Calu3 (cell line): ENCODE measurements around the gene SGSM2. TPM values are rescaled to one million over a fixed set of nuclear protein-coding genes. Genes with fewer than 3 reads are reported as not detected.

Experiments
- BruUV-seq: library from RNA; stranded (reverse); fragments of 400-500 nt; replicated peaks from 2 replicates; lab custom pipeline; 2021; lab: Mats Ljungman, UMichigan
- CTCF ChIA-PET: fragments of 300-600 bp; sonication (Branson Sonifier 250); formaldehyde crosslinking; loops from one replicate; lab custom pipeline; 2022; ENCODE audit warnings: antibody characterized with exemption; lab: Charles Lee
- DNase-seq: peaks from one replicate; pipeline ENCODE4 v3.0.0; 2022
- H3K27ac Mint-ChIP-seq: one replicate; pipeline ENCODE4 v1.8.0; 2022; ENCODE audit warnings: mixed read lengths; ENCODE audit not compliant: unreplicated experiment
- H3K27me3 Mint-ChIP-seq: one replicate; pipeline ENCODE4 v1.8.0; 2022; ENCODE audit warnings: mixed read lengths; ENCODE audit not compliant: unreplicated experiment
- H3K36me3 Mint-ChIP-seq: one replicate; pipeline ENCODE4 v1.8.0; 2022; ENCODE audit warnings: mild to moderate bottlenecking, moderate library complexity, mixed read lengths; ENCODE audit not compliant: insufficient read depth, unreplicated experiment
- H3K4me1 Mint-ChIP-seq: one replicate; pipeline ENCODE4 v1.8.0; 2022; ENCODE audit warnings: mild to moderate bottlenecking, low read depth, mixed read lengths; ENCODE audit not compliant: unreplicated experiment
- H3K4me3 Mint-ChIP-seq: one replicate; pipeline ENCODE4 v1.8.0; 2022; ENCODE audit warnings: mild to moderate bottlenecking, low read depth, moderate library complexity, mixed read lengths; ENCODE audit not compliant: unreplicated experiment
- H3K9me3 Mint-ChIP-seq: one replicate; pipeline ENCODE4 v1.8.0; 2022; ENCODE audit warnings: low read depth, mixed read lengths; ENCODE audit not compliant: unreplicated experiment
- CTCF ChIP-seq: fragments of 200-600 bp; IDR thresholded peaks from one replicate; pipeline ENCODE4 v1.8.0; 2022; ENCODE audit warnings: antibody characterized with exemption; ENCODE audit not compliant: unreplicated experiment
- intact Hi-C: fragments of 100-400 bp; cut with micrococcal nuclease; formaldehyde crosslinking; loops from one replicate; pipeline ENCODE4 v1.10.0; 2022; ENCODE audit not compliant: unreplicated experiment
- total RNA-seq: library from RNA; stranded (reverse); gene quantifications from 2 replicates; pipeline ENCODE4 v1.2.3, GENCODE V29; 2022

The SGSM2 gene
- total RNA-seq, 1 experiment from 2014 or later = 54.9 TPM

DNA sequence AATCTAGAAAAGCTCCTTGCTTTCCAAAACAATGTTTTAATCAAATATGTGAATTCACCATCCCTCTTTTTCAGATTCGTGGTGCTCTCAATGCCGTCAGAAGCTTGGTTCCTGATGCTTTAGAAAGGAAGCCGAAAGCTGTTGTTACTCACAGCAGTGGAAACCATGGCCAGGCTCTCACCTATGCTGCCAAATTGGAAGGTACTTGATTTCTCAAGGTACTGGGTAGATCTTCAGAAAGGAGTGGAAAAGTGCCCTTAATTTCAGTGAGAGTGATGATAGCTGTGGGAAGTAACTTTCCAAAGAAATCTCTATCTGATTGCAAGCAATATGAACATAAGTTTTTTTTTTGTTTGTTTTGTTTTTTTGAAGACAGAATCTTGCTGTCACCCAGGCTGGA, 19.5 kb upstream of the SGSM2 start:
- CTCF ChIA-PET = no interaction called here
- Mint-ChIP-seq H3K4me3 (no peak overlapping the region), H3K36me3 (peaks cover 22% of the 10 kb centered on the region), H3K9me3 (no peaks in the 10 kb centered on the region), H3K27ac (no peak overlapping the region), H3K27me3 (no peaks in the 10 kb centered on the region), H3K4me1 (no peaks in the 10 kb centered on the region)
- no peak for DNase-seq
- no peak for TF ChIP-seq CTCF
- no TSS peak for BruUV-seq
- intact Hi-C loops = no loop called here

DNA sequence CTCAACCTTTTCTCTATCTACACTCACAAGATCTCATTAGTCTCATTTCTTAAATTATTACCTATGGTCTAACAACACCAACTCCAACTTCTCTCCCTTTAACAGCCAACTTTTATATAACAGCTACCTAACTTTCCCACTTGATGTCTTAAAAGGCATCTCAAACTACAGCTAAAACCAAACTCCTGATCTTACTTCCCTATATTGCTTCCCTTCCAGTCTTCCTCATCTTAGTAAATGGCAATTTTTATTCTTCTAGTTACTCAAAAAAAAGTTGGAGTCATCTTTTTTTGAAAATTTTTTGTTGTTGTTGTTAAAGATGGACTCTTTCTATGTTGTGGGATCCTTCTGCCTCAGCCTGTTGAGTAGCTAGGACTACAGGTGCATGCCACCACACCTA, 18.2 kb upstream of the SGSM2 start:
- DNase-seq = no peak
- H3K27ac Mint-ChIP-seq = peak overlapping the region; percentile 38
- H3K4me1 Mint-ChIP-seq = no peaks in the 10 kb centered on the region
- H3K4me3 Mint-ChIP-seq = no peak overlapping the region
- peaks cover 24% of the 10 kb centered on the region for H3K36me3 Mint-ChIP-seq
- H3K27me3 Mint-ChIP-seq = no peaks in the 10 kb centered on the region
- intact Hi-C loops = no loop called here
- H3K9me3 Mint-ChIP-seq = no peaks in the 10 kb centered on the region
- TF ChIP-seq CTCF = no peak
- CTCF ChIA-PET = no interaction called here
- no TSS peak for BruUV-seq

DNA sequence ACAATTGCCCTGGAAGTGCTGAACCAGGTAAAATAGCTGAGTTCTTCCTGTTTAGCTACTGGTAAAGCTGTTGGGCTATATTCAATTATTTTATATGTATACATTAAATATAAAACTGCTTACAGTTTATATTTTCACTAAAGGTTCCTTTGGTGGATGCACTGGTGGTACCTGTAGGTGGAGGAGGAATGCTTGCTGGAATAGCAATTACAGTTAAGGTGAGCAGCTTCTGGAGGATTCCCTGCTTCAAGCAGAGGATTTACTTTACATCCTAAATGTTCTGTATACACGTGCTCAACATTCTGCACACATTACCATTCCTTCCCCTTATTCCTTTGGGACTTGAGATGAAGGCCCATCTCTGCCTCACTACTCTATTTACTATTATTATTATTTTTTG, 15.9 kb upstream of the SGSM2 start:
- DNase-seq = no peak
- Mint-ChIP-seq H3K36me3 (peaks cover 35% of the 10 kb centered on the region), H3K4me3 (no peak overlapping the region), H3K9me3 (no peaks in the 10 kb centered on the region), H3K27ac (no peak overlapping the region), H3K27me3 (no peaks in the 10 kb centered on the region), H3K4me1 (no peaks in the 10 kb centered on the region)
- no peak for TF ChIP-seq CTCF
- intact Hi-C loops = no loop called here
- CTCF ChIA-PET = no interaction called here
- BruUV-seq = no TSS peak

GRCh38 chr17:2323629-2324314, 13.5 kb upstream of the SGSM2 start:
- Mint-ChIP-seq H3K27ac (no peak overlapping the region), H3K4me1 (no peaks in the 10 kb centered on the region), H3K9me3 (no peaks in the 10 kb centered on the region), H3K4me3 (no peak overlapping the region), H3K27me3 (no peaks in the 10 kb centered on the region), H3K36me3 (peaks cover 54% of the 10 kb centered on the region)
- intact Hi-C loops = no loop called here
- BruUV-seq = no TSS peak
- TF ChIP-seq CTCF = no peak
- DNase-seq = no peak
- CTCF ChIA-PET = no interaction called here
